Fibroblast of the conjunctiva (primary cell): Measurements from ENCODE around the gene BPTF.
A peak's percentile ranks its signal among the peaks of the same experiment; 100 is the strongest.
"Not testable (repeated sequence)": the region's sequence is repeated elsewhere in the genome, so short reads cannot be mapped to it uniquely, and the experiment has no call there.

ENCODE experiments used
- DNase-seq: peaks from one replicate; pipeline ENCODE4 v3.0.0-alpha.2; 2010; ENCODE audit warnings: low read depth

BPTF gene

GRCh38 chr17:67891481-67892119, 66.3 kb downstream of the BPTF start:
- DNase-seq = peak; percentile 18

- DNase-seq = no peak
These were observed 77.4 kb downstream of the BPTF start for GRCh38 chr17:67902511-67903231.

GRCh38 chr17:67905298-67905697, 80.0 kb downstream of the BPTF start:
- DNase-seq = not testable (repeated sequence)

- DNase-seq = not testable (repeated sequence)
These were observed 85.0 kb downstream of the BPTF start for GRCh38 chr17:67910117-67910803.

- DNase-seq = no peak
These were observed 85.9 kb downstream of the BPTF start for GRCh38 chr17:67911059-67911782.

GRCh38 chr17:67912088-67912487, 86.8 kb downstream of the BPTF start:
- no peak for DNase-seq

GRCh38 chr17:67912656-67913055, 87.4 kb downstream of the BPTF start:
- no peak for DNase-seq

GRCh38 chr17:67920212-67920611, 94.9 kb downstream of the BPTF start:
- no peak for DNase-seq

GRCh38 chr17:67922503-67922902, 97.2 kb downstream of the BPTF start:
- no peak for DNase-seq

- DNase-seq = not testable (repeated sequence)
These were observed 103.5 kb downstream of the BPTF start for GRCh38 chr17:67928842-67929241.

GRCh38 chr17:67931227-67931626, 105.9 kb downstream of the BPTF start:
- no peak for DNase-seq

GRCh38 chr17:67942810-67943209, 117.5 kb downstream of the BPTF start:
- DNase-seq = no peak

GRCh38 chr17:67944035-67944434, 118.7 kb downstream of the BPTF start:
- DNase-seq = no peak

GRCh38 chr17:67946513-67946912, 121.2 kb downstream of the BPTF start:
- no peak for DNase-seq

- DNase-seq = no peak
These were observed 122.1 kb downstream of the BPTF start for GRCh38 chr17:67947325-67947813.

- no peak for DNase-seq
These were observed 125.6 kb downstream of the BPTF start for GRCh38 chr17:67950945-67951344.

GRCh38 chr17:67959510-67959909, 134.2 kb downstream of the BPTF start:
- DNase-seq = no peak

GRCh38 chr17:67960276-67960675, 135.0 kb downstream of the BPTF start:
- not testable (repeated sequence) for DNase-seq

- not testable (repeated sequence) for DNase-seq
These were observed 136.9 kb downstream of the BPTF start for GRCh38 chr17:67962156-67962555.

- DNase-seq = peak; percentile 55
These were observed 137.9 kb downstream of the BPTF start for GRCh38 chr17:67963145-67963572.

- DNase-seq = no peak
These were observed 145.5 kb downstream of the BPTF start for GRCh38 chr17:67970783-67971182.

GRCh38 chr17:67974185-67974584, 148.9 kb downstream of the BPTF start:
- no peak for DNase-seq
